HG03095 (cell line): ENCODE data around the gene ACOT2.
A peak's percentile ranks its signal among the peaks of the same experiment; 100 is the strongest.
"Not testable (repeated sequence)": the region's sequence is repeated elsewhere in the genome, so short reads cannot be mapped to it uniquely, and the experiment has no call there.

Experiments
- ATAC-seq: cut with Tn5 transposase; IDR thresholded peaks from one replicate; pipeline ENCODE4 v1.9.1; 2021; ENCODE audit warnings: moderate library complexity; ENCODE audit not compliant: unreplicated experiment

ACOT2 gene, protein sequence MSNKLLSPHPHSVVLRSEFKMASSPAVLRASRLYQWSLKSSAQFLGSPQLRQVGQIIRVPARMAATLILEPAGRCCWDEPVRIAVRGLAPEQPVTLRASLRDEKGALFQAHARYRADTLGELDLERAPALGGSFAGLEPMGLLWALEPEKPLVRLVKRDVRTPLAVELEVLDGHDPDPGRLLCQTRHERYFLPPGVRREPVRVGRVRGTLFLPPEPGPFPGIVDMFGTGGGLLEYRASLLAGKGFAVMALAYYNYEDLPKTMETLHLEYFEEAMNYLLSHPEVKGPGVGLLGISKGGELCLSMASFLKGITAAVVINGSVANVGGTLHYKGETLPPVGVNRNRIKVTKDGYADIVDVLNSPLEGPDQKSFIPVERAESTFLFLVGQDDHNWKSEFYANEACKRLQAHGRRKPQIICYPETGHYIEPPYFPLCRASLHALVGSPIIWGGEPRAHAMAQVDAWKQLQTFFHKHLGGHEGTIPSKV

DNA sequence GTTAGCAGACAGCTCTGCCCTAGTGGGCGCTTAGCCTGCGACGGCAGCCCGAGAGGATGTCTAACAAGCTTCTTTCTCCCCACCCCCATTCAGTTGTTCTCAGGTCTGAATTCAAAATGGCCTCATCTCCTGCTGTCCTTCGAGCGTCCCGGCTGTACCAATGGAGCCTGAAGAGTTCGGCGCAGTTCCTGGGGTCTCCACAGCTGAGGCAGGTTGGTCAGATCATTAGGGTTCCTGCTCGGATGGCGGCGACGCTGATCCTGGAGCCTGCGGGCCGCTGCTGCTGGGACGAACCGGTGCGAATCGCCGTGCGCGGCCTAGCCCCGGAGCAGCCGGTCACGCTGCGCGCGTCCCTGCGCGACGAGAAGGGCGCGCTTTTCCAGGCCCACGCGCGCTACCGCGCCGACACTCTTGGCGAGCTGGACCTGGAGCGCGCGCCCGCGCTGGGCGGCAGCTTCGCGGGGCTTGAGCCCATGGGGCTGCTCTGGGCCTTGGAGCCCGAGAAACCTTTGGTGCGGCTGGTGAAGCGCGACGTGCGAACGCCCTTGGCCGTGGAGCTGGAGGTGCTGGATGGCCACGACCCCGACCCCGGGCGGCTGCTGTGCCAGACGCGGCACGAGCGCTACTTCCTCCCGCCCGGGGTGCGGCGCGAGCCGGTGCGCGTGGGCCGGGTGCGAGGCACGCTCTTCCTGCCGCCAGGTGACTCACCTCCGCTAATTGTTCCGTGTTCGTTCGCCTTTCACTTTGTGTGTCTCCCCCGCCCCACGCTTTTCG, at the start of gene ACOT2:
TSS of gene ACOT2 (plus strand) at position 29 of the 774 bp plus-strand sequence. CDS start at position 57, 28 bp downstream.
- peak; percentile 48 for ATAC-seq

GRCh38 chr14:73521229-73521628, 47.8 kb upstream of the ACOT2 start:
- ATAC-seq, result no peak

DNA sequence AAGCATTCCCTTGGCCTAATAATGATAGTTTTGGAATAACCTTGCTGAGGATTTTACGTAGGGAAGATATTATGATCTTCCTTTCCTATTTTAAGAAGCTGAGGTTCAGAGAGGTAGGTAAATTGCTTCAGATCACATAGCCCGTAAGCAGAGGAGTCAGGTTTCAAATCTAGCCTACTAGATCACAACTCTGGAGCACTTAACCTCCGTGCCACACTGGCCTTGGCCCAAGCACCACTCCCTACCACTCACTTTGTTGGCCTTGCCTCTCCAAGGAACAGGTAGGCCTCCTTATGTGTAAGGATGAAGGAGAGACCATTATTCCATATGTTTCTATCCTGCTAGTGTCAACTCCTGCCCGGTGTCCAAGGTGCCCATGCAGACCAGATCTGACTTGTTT, 44.5 kb upstream of the ACOT2 start:
- ATAC-seq, result no peak

DNA sequence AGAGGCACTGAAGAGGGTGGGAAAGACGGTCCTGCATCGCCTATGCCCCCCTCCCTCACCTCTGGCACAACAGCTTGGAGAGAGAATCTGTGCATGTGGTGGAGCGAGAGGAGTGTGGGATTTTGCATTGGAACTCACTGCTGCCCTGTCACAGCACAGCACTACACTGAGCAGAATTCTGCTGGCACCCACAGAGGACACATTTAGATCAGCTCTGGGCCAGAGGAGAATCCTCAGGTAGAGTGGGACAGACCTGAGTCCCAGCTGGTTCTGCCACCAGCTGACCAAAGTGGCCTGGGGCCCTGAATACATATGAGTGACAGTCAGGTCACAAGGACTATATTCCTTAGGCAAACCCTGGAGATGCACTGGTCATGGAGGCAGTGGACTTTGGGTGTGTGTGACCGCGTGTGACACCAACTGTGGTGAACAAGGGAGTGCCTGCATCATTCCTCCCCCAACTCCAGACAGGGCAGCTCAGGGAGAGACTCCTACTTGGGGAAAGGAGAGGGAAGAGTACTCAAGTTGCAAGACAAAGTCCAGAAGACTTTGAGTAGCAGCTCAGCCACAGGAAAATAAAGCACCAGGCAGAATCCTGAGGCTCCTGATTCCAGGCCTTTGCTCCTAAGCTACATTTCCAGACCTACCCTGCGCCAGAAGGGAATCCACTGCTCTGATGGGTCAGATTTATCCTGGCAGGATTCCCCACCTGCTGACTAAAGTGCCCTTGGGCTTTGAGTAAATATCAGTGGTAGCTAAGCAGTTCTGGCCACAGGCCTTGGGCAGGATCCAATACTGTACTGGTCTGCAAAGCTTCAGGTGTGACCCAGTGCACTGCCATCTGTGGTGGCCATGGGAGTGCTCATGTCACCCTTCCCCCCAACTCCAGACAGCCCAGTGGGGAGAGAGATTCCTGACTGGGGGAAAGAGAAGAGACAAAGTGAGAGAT, 42.7 kb upstream of the ACOT2 start:
- ATAC-seq, result no peak

GRCh38 chr14:73529356-73529755, 39.7 kb upstream of the ACOT2 start:
- not testable (repeated sequence) for ATAC-seq

- ATAC-seq, result not testable (repeated sequence)
These were observed 37.0 kb upstream of the ACOT2 start for GRCh38 chr14:73531971-73532370.

DNA sequence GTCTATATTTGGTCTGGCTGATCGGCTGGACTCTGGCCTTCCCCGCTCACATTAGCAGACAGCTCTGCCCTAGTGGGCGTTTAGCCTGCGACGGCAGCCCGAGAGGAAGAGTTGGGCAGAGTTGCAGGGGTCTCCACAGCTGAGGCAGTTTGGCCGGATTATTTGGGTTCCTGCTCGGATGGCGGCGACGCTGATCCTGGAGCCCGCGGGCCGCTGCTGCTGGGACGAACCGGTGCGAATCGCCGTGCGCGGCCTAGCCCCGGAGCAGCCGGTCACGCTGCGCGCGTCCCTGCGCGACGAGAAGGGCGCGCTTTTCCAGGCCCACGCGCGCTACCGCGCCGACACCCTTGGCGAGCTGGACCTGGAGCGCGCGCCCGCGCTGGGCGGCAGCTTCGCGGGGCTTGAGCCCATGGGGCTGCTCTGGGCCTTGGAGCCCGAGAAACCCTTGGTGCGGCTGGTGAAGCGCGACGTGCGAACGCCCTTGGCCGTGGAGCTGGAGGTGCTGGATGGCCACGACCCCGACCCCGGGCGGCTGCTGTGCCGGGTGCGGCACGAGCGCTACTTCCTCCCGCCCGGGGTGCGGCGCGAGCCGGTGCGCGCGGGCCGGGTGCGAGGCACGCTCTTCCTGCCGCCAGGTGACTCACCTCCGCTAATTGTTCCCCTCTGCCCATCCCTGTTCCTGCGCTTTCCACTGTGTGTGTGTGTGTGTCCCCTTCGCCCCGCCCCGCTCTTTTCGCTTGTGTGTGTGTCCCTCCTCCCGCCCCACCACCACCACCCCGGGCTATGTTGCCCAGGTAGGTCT, 31.6 kb upstream of the ACOT2 start:
- ATAC-seq, result not testable (repeated sequence)

- ATAC-seq, result not testable (repeated sequence)
These were observed 30.0 kb upstream of the ACOT2 start for GRCh38 chr14:73539017-73539416.

DNA sequence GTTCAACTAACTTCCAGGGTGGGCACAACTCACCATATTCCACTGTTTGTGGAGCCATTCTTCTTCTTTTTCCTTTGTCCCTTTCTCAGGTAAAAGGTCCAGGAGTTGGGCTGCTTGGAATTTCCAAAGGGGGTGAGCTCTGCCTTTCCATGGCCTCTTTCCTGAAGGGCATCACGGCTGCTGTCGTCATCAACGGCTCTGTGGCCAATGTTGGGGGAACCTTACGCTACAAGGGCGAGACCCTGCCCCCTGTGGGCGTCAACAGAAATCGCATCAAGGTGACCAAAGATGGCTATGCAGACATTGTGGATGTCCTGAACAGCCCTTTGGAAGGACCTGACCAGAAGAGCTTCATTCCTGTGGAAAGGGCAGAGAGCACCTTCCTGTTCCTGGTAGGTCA, 26.1 kb upstream of the ACOT2 start:
- ATAC-seq, result not testable (repeated sequence)

DNA sequence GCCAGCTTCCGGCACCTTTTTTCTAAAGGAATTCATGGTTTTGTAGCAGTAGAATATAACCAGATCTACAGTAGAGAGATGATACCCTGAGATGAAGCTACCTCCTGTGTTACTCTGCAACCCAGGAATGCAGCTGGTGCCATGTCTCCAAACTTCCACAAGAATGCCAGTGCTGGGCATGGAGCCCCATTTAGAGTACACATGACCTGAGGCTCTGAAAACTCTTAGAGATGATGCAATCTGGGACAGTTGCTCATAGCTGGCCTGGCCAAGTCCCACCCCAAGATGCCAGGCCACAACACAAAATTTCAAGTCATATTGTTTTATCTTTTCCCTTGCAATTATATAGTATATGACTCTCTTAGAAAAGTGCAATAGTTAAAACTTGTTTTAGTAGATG, 23.7 kb upstream of the ACOT2 start:
- not testable (repeated sequence) for ATAC-seq

DNA sequence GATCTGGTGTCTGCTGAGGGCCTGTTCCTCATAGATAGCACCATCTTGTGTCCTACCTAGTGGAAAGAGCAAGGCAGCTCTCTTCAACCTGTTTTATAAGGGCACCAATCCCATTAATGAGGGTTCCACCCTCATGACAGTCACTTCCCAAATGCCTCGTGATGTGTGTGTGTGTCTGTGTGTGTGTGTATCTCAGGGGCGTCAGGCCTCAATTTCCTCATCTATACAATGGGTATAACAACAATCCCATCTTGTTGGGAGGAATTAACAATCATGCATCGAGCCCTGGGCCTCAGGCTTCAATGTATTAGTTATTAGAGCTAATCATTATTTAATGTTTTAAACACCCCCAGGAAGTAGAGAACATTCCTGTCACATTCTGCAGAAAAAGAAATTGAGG, 19.9 kb upstream of the ACOT2 start:
- ATAC-seq, result not testable (repeated sequence)

DNA sequence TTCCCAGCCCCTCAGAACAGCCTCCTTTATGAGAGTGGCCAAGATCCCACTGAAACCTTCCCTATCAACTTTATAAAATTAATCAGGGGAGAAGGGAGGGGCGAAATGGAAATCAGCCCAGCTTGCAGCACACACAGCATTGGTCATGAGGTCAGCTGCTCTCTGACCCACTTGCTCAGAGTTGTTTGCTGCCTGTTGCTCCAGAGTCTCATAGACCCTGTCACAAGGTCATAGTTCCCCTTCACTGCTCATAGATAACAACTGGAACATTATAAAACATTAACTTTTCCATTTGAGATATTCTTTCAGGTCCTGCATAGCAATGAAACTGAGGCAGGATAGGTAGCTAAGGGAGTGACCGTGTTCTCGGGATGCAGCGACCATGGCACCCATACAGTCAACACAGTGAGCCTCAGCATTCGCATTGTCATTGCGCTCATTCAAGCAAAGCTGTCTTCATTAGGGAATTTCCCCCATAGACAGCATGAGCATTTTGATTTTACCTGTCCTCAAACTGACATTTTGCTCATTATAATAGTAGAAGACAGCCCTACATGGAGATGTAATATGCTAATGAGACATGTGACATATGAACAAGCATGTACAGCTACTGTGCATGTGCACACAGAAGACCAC, 19.0 kb upstream of the ACOT2 start:
- not testable (repeated sequence) for ATAC-seq

- ATAC-seq, result no peak
These were observed 15.2 kb upstream of the ACOT2 start for GRCh38 chr14:73553845-73554244.

GRCh38 chr14:73557201-73557600, 11.8 kb upstream of the ACOT2 start:
- ATAC-seq, result not testable (repeated sequence)

DNA sequence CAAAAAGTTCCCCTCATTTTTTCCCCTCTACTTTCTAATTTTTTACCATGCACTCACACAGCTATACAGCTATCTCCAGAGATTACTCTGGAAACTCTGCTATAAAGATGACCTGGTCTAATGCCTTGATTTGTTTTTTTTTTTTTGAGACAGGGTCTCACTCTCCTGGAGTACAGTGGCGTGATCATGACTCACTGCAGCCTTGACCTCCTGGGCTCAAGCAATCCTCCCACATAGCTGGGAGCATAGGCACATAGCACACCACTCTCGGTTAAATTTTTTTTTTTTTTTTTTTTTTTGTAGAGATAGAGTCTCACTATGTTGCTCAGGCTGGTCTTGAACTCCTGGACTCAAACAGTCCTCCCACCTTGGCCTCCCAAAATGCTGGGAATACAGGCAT, 10.8 kb upstream of the ACOT2 start:
- not testable (repeated sequence) for ATAC-seq

DNA sequence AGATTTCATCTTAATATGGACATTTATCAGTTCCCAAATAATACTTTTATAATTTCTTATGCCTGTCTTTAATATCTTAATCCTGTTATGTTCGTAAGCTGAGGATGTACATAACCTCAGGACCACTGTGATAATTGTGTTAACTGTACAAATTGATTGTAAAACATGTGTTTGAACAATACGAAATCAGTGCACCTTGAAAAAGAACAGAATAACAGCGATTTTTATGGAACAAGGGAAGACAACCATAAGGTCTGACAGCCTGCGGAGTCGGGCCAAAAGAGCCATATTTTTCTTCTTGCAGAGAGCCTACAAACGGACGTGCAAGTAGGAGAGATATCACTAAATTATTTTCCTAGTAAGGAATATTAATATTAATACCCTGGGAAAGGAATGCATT, 6.8 kb upstream of the ACOT2 start:
- ATAC-seq, result not testable (repeated sequence)

DNA sequence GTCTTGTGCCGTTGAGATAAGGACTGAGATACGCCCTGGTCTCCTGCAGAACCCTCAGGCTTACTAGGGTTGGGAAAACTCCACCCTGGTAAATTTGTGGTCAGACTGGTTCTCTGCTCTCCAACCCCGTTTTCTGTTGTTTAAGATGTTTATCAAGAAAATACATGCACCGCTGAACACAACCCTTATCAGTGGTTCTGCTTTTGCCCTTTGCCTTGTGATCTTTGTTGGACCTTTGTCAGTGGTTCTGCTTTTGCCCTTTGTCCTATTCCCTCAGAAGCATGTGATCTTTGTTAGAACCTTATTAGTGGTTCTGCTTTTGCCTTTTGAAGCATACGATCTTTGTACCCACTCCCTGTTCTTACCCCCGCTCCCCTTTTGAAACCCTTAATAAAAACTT, 6.3 kb upstream of the ACOT2 start:
- ATAC-seq, result not testable (repeated sequence)

GRCh38 chr14:73566431-73566830, 2.6 kb upstream of the ACOT2 start:
- ATAC-seq, result not testable (repeated sequence)

GRCh38 chr14:73566935-73567334, 2.1 kb upstream of the ACOT2 start:
- ATAC-seq, result not testable (repeated sequence)
